Endometrial microvascular endothelial cells (primary cell): ENCODE measurements around the gene MRPL51. TPM values are rescaled to one million over a fixed set of nuclear protein-coding genes. Genes with fewer than 3 reads are reported as not detected.
"Not testable (repeated sequence)": the region's sequence is repeated elsewhere in the genome, so short reads cannot be mapped to it uniquely, and the experiment has no call there.

Experiments
- in situ Hi-C: cut with HindIII; loops from 2 replicates; pipeline ENCODE4 v1.10.0; 2017; ENCODE audit warnings: low sequenced_read_pairs, low pct_unique_long_range_greater_than_20kb; ENCODE audit errors: inconsistent ontology term
- total RNA-seq: library from RNA; depleted of rRNA; stranded (reverse); fragments of >200 nt; gene quantifications from one replicate; pipeline ENCODE4 v1.2.3, GENCODE V29; 2015; ENCODE audit errors: inconsistent ontology term

Gene MRPL51
- total RNA-seq, 1 donor from 2014 or later: 108 TPM

DNA sequence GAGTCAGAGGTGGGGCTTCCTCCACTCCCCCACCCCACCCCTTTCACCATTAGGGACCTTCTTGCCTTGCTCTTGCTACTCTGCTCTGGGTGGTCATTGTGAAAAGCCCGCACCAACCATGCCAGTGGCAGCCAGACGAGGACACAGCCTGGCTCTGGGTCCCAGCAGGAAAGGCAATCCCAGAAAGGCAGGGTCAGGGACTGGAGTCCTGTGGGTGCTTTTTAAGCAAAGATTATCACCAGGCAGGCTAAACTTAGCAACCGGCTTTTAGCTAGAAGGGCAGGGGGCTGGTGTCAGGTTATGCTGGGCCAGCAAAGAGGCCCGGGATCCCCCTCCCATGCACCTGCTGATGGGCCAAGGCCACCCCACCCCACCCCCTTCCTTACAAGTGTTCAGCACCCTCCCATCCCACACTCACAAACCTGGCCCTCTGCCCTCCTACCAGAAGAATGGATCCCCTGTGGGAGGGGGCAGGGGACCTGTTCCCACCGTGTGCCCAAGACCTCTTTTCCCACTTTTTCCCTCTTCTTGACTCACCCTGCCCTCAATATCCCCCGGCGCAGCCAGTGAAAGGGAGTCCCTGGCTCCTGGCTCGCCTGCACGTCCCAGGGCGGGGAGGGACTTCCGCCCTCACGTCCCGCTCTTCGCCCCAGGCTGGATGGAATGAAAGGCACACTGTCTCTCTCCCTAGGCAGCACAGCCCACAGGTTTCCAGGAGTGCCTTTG, 40.0 kb upstream of the MRPL51 start:
- in situ Hi-C loops: no loop called here

DNA sequence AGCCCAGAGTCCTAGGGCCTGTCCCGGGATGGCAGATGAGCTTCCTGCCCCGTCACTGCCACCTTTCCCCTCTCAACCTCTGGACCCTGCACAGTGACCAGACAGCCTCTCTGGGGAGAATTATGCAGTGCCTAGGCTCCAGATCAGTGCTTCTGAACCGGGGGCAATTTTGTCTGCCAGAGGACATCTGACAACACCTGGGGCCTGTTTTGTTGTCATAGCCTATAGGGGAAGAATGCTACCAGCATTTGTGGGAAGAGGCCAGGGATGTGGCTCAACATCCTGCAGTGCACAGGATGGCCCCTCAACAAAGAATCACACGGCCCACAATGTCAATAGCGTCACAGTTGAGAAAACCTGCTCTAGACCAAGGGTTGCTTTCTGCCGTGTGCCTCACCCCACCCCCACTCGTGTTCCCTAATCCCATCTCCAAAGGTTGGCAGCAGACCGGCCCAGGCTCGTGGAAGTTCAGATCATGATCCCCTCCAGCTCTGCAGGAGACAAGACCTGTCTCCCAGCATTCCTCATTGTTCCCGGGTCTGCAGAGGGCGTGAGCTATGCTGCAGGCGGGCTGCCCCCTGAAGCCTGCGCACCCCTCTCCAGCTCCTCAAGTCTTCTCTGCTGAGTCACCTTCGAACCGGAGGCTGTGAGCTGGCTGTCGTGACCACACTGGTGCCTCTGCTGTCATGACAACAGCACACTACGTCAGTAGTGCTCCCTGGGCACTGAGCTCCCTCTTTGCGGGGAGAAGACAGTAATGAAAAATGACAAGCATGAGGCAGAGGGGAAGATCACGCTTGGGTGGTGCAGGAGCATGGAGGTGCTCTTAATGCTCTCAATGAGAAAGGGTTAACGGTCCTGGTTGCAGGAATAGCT, 39.2 kb upstream of the MRPL51 start:
- in situ Hi-C loops: no loop called here

DNA sequence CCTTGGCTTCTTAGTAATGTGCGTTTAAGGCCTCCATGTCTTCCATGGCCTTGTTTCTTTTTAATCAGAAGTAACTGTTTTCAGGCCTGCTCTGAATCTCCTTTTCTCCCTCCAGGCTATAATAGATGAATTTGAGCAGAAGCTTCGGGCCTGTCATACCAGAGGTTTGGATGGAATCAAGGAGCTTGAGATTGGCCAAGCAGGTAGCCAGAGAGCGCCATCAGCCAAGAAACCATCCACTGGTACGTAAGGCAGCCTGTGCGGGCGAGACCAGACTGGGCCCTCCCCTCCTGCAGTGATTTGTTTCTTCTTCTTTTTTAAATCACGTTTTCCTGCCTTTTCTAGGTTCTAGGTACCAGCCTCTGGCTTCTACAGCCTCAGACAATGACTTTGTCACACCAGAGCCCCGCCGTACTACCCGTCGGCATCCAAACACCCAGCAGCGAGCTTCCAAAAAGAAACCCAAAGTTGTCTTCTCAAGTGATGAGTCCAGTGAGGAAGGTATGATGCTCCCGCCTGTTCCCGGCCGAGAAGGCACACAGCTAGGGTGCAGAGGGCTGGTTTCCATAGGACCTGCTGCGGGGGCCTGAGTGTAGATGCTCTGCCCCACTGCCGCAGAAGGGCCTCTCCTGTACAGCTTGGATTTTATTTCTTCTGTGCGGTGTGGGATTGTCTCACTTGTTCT, 37.7 kb upstream of the MRPL51 start:
- in situ Hi-C loops: no loop called here

DNA sequence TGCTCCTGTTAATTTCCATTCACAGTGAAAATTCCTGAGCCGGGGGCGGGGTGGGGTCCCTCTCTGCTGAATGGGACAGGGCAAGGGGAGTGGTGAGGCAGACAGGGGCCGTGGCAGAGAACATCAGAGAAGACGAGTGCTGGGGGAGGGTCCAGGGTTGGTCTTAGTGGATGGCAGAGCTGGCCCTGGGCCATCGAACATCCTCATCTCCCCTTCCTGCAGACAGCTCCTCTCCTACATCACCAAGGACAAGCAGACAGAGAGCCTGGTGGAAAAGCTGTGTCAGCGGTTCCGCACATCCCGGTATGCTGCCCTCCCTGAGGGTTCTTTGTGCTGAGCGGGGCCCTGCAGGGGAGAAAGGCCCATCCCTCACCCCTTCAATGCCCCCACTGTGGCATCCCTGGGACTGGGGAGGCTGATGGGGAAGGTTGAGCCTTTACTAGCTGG, 36.3 kb upstream of the MRPL51 start:
- in situ Hi-C loops: no loop called here

DNA sequence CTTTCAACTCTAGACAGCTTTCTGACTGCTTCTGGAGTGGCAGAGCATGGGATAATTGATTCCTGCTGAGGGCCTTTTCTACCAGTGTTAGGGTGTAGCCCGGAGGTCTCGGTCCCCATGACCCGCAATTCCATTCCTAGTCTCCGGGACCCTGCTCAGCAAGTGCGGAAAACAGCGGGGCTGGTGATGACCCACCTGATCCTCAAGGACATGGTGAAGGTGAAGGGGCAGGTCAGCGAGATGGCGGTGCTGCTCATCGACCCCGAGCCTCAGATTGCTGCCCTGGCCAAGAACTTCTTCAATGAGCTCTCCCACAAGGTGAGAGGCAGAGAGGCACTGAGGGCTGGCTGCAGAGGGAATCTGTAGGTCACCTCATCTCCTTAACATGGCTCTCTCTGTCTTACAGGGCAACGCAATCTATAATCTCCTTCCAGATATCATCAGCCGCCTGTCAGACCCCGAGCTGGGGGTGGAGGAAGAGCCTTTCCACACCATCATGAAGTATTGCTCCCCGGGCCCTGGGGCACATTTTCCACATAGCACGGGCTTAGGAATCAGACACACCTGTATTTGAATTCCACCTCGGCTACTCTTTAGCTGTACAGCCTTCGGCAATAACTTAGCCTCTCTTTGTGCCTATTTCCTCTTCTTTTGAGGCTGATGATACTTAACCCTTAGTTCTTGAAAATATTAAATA, 35.6 kb upstream of the MRPL51 start:
- in situ Hi-C loops: no loop called here

DNA sequence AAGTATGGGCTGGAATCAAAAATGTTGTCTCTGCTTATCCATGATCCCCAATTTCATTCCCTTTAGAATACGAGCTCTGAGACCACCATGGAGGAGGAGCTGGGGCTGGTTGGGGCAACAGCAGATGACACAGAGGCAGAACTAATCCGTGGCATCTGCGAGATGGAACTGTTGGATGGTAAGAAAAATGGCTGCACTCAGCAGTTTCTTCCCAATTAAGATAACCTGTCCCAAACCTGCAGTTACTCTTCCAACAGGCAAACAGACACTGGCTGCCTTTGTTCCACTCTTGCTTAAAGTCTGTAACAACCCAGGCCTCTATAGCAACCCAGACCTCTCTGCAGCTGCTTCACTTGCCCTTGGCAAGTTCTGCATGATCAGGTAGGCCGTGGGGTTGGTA, 34.6 kb upstream of the MRPL51 start:
- in situ Hi-C loops: no loop called here

DNA sequence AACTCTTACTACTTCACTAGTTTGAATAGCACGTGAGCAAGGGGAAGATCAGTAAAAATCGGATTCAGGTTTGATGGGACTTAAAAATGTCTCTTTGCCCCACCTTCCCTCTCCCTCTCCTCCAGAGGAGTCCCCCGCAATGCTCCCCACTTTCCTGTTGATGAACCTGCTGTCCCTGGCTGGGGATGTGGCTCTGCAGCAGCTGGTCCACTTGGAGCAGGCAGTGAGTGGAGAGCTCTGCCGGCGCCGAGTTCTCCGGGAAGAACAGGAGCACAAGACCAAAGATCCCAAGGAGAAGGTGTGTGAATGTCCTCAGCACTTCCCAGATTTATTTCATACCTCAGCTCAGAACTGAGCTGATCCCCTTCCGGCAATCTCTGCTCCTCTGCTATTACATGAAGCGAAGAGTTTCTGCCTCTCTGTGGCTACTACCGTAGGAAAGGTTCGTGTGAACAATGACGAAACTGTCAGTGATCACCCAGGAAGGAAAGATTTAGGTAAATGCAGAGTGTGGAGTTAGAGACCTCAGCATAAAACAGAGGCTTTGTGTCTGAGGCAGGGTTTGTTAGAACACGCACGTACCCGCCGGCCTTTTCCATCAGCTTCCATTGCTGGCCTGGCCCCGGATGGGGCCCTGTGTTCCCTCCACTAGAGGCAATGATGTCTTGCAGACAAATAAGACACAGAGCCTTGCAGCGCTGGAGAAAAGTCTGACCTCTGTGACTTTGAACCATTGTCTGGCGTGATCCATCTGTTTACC, 33.9 kb upstream of the MRPL51 start:
- in situ Hi-C loops: no loop called here

DNA sequence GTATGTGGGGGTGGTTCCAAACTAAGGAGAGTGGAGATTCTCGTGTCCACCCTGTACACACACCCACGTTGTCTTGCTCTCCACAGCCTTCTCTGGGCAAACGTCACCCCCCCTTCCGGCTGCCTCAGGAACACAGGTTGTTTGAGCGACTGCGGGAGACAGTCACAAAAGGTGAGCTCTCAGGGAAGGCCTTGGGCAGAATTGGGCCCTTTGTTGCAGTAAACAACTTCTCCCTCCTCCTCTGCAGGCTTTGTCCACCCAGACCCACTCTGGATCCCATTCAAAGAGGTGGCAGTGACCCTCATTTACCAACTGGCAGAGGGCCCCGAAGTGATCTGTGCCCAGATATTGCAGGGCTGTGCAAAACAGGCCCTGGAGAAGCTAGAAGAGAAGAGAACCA, 33.1 kb upstream of the MRPL51 start:
- in situ Hi-C loops: no loop called here

DNA sequence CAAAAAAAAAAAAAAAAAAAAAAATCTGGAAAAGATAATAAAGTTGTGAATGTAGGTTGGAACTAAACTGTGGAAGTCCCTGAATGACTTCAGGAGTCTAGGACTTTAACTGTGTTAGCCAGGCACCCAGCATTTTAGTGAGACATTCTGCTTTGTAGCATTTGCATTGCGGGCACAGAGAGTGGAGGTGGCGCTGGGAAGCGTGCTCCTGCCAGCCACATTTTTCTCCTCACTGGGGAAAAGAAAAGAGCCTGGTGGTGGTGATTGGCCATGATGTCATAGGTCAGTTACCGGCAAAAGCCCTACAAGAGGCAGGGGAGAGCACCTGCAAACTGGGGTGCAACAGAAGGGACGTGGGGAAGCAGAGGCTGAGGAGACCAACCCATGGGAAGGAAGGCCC, 31.6 kb upstream of the MRPL51 start:
- in situ Hi-C loops: no loop called here

DNA sequence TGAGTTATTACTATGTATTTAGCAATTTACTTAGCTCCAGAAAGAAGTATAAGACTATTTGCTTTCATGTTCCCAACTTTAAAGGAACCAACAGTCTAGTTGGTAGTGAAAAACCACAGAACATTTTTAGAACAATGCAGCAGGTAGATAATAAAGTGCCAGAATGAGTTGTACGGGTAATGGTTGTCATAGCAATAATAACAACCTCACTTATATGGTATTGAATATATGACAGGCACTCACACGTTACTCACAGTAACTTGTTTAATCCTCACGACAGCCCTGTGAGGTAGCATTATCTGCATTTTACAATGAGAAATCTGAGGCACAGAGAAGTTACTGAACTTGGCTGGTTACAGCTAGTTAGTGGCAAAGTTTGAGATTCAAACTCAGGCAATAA, 30.6 kb upstream of the MRPL51 start:
- in situ Hi-C loops: no loop called here

DNA sequence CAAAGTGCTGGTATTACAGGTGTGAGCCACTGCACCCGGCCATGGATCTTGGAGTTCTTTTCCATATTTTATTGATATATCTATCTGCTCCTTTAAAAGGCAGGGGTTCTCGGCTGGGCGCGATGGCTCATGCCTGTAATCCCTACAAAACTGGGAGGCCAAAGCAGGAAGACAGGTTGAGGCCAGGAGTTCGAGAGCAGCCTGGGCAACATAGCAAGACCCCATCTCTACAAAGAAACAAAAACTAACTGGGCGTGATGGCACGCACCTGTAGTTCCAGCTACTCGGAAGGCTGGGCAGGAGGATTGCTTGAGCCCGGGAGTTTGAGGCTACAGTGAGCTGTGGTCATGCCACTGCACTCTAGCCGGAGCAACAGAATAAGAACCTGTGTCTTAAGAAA, 29.1 kb upstream of the MRPL51 start:
- in situ Hi-C loops: no loop called here

DNA sequence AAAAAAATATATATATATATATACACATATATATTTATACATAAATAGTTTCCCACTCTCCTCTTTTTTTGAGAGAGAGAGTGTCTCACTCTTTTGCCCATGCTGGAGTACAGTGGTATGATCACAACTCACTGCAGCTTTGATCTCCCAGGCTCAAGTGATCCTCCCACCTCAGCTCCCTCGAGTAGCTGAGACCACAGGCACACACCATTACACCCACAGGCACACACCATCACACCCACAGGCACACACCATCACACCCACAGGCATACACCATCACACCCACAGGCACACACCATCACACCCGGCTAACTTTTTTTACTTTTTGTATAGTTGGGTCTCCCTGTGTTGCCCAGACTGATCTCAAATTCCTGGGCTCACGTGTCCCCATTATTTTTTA, 27.1 kb upstream of the MRPL51 start:
- in situ Hi-C loops: no loop called here

DNA sequence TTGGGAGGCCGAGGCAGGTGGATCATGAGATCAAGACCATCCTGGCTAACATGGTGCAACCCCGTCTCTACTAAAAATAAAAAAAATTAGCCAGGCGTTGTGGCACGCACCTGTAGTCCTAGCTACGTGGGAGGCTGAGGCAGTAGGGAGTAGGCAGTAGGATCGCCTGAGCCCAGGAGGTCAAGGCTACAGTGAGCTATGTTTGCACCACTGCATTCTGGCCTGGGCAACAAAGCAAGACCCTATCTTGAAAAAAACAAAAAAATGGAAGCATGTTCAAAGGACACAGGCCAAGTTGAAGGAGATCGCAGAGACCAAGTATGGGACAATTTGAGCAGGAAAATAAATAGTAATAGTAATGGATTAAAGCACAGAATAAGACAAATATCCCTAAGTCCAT, 15.0 kb upstream of the MRPL51 start:
- in situ Hi-C loops: no loop called here

DNA sequence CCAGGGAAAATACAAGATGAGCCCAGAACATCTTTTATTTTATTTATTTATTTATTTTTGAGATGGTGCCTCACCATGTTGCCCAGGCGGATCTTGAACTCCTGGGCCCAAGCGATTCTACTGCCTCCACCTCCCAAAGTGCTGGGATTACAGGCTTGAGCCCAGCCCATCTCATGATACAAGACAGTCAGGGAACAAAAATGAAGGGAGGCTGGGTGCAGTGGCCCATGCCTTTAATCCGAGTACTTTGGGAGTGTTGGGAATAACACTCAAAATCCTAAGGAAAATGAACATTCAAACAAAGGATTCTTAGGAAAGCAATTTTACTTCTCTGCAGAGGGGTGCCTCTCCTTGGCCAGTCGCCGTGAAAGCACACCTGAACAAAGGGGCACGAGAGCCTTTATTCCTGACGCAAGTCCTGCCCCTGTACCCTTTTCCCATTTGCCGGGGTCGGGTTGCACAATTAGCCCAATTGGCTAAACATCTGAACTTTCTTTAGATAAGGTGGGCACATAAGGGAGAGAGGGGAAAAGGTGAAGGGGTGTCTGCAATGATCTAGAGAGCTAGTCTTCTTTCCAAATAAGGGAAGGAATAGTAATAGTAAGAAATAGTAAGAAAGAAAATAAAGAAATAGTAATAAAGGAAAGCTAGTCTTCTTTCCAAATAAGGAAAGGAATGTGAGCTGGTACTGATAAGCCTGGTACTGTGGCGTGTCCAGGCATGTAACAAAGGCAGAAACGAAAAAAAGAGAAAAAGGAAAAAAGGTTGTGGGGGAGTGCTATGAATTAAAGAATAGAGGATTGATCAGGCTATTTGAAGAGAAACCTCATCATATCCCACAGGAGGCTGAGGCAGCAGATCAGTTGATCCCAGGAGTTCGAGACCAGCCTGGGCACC, 14.3 kb upstream of the MRPL51 start:
- in situ Hi-C loops: no loop called here

DNA sequence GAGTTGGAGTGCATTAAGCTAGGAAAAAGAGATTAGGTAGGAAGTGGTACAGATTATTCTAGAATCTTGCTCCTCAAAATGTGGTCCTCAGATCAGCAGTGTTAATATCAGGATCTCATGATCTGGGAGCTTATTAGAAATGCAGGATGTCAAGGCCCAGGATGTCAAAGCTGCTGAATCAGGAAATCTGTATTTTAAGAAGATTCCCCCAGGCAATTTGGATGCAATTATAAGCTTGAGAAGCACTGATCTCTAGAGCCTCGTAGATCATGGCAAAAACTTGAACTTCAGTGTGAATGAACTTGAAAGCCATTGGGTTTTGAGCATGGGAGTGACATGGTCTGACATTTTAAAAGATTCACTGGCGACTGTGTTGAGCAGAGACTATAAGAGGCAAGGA, 7.4 kb upstream of the MRPL51 start:
- in situ Hi-C loops: no loop called here

DNA sequence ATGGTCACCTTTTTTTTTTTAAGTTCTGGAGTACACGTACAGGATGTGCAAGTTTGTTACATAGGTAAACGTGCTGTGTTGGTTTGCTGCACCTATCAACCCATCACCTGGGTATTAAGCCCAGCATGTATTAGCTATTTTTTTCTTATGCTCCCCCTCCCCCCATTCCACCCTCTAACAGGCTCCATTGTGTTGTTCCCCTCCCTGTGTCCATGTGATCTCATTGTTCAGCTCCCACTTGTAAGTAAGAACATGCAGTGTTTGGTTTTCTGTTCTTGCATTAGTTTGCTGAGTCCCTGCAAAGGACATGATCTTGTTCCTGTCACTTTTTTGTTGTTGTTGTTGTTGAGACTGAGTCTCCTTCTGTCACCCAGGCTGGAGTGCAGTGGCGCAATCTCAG, 4.2 kb upstream of the MRPL51 start:
- in situ Hi-C loops: not testable (repeated sequence)

DNA sequence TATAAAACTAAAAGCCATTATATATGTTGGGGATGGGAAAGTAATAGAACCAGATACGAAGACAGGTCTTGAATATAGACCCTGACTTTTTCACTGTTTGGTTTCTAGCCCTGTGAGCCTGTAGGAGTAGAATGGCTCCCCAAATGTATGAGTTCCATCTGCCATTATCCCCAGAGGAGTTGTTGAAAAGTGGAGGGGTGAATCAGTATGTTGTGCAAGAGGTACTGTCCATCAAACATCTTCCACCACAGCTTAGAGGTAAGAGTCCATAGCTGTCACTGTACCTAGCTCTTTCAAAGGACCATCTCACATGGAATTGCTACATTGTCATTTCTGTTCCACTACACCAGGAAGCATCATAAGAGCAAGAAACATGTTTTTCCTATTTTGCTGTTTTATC, 1.9 kb upstream of the MRPL51 start:
- in situ Hi-C loops: no loop called here
